LNCaP clone FGC (cell line): ENCODE data around the gene MAD1L1.

Experiments
- DNase-seq: peaks from one replicate; pipeline ENCODE4 v3.0.0-alpha.2; 2011; ENCODE audit warnings: low read depth
- H3K4me3 ChIP-seq: 2 replicates; pipeline ENCODE4 v1.5.1; 2011; ENCODE audit warnings: mild to moderate bottlenecking, low read depth, low read length, control low read depth
- CTCF ChIP-seq: IDR thresholded peaks from 2 replicates; pipeline ENCODE4 v1.5.1; 2012; ENCODE audit warnings: mild to moderate bottlenecking; ENCODE audit not compliant: control insufficient read depth, insufficient read depth; ENCODE audit errors: extremely low read depth

MAD1L1 gene

GRCh38 chr7:2126621-2127020 is 106.1 kb downstream of the MAD1L1 start:
- no peak for TF ChIP-seq CTCF
- no peak overlapping the region for H3K4me3 ChIP-seq
- DNase-seq, result no peak

- DNase-seq, result no peak
- TF ChIP-seq CTCF, result no peak
These were observed 106.8 kb downstream of the MAD1L1 start for GRCh38 chr7:2125931-2126330.

GRCh38 chr7:2124604-2125345 is 108.0 kb downstream of the MAD1L1 start:
- TF ChIP-seq CTCF, result no peak
- DNase-seq, result no peak

More at GRCh38 chr7:2125931-2126330, 106.8 kb downstream of the MAD1L1 start:
- no peak overlapping the region for H3K4me3 ChIP-seq

GRCh38 chr7:2123916-2124315 is 108.8 kb downstream of the MAD1L1 start:
- no peak for DNase-seq
- H3K4me3 ChIP-seq, result no peak overlapping the region
- TF ChIP-seq CTCF, result no peak

More at GRCh38 chr7:2124604-2125345, 108.0 kb downstream of the MAD1L1 start:
- H3K4me3 ChIP-seq, result no peak overlapping the region

- no peak overlapping the region for H3K4me3 ChIP-seq
- no peak for DNase-seq
- no peak for TF ChIP-seq CTCF
These were observed 109.4 kb downstream of the MAD1L1 start for GRCh38 chr7:2123360-2123759.

GRCh38 chr7:2122651-2123050 is 110.1 kb downstream of the MAD1L1 start:
- no peak for DNase-seq
- TF ChIP-seq CTCF, result no peak
- H3K4me3 ChIP-seq, result no peak overlapping the region
